SK-N-SH (cell line): ENCODE results near the gene SLC7A11. TPM values are rescaled to one million over a fixed set of nuclear protein-coding genes. Genes with fewer than 3 reads are reported as not detected.

ENCODE experiments used
- CTCF ChIA-PET: fragments of 300-600, 350-600 bp; formaldehyde crosslinking; extraction: SDS; loops from one replicate; lab custom pipeline; 2021; lab: Yijun Ruan, JAX
- POLR2A ChIA-PET: fragments of 350-600 bp; sonication (Branson Sonifier 250); formaldehyde crosslinking; extraction: SDS; loops from one replicate; lab custom pipeline; 2020; ENCODE audit warnings: antibody characterized with exemption, inconsistent platforms; lab: Yijun Ruan, JAX
- DNase-seq: peaks from one replicate; pipeline ENCODE4 v3.0.0; 2012
- H2AFZ ChIP-seq: fragments of 200-600 bp; sonication (generic); 2 replicates; pipeline ENCODE4 v1.8.1; 2016; ENCODE audit warnings: antibody characterized with exemption, mild to moderate bottlenecking, low read depth
- H3F3A ChIP-seq: fragments of 200-600 bp; sonication (generic); replicated peaks from 2 replicates; pipeline ENCODE3; 2016; ENCODE audit warnings: antibody characterized with exemption, mild to moderate bottlenecking; ENCODE audit not compliant: insufficient read depth
- H3K27ac ChIP-seq, 2 experiments: fragments of 200-500 bp in 1 of 2; fragments of 200-600 bp in 1 of 2; sonication (Bioruptor generic) in 1 of 2; sonication (generic), shearing (Covaris generic) in 1 of 2; 2 replicates each; pipeline versions ENCODE4 v1.5.1 to v1.6.1; 2014 to 2016; ENCODE audit warnings: low read depth in 2 of 2, inconsistent platforms in 1 of 2, low read length in 1 of 2, mild to moderate bottlenecking in 1 of 2, mixed read lengths in 1 of 2
- H3K27me3 ChIP-seq: fragments of 200-600 bp; sonication (generic), shearing (Covaris generic); 2 replicates; pipeline ENCODE4 v1.6.1; 2016; ENCODE audit warnings: mixed run types; ENCODE audit not compliant: insufficient read depth
- H3K36me3 ChIP-seq, 2 experiments: fragments of 200-500 bp in 1 of 2; fragments of 200-600 bp in 1 of 2; sonication (Bioruptor generic) in 1 of 2; sonication (generic) in 1 of 2; replicated peaks in 1 of 2; 2 replicates each; pipeline versions ENCODE3 to v1.5.1; 2014 to 2016; ENCODE audit warnings: low read length in 1 of 2, mild to moderate bottlenecking in 1 of 2; ENCODE audit not compliant: insufficient read depth in 2 of 2, control insufficient read depth in 1 of 2
- H3K4me1 ChIP-seq, 2 experiments: fragments of 200-500 bp in 1 of 2; fragments of 200-600 bp in 1 of 2; sonication (Bioruptor generic) in 1 of 2; sonication (generic), shearing (Covaris generic) in 1 of 2; 2 replicates each; pipeline versions ENCODE4 v1.5.1 to v1.6.1; 2014 to 2016; ENCODE audit warnings: low read depth in 1 of 2, low read length in 1 of 2, mixed run types in 1 of 2; ENCODE audit not compliant: insufficient read depth in 2 of 2, control insufficient read depth in 1 of 2
- H3K4me2 ChIP-seq: fragments of 200-600 bp; sonication (generic), shearing (Covaris generic); 2 replicates; pipeline ENCODE4 v1.6.1; 2017; ENCODE audit warnings: mixed run types
- H3K4me3 ChIP-seq, 2 experiments: fragments of 200-500 bp in 1 of 2; fragments of 200-600 bp in 1 of 2; sonication (Bioruptor generic) in 1 of 2; sonication (generic), shearing (Covaris generic) in 1 of 2; 2 replicates each; pipeline versions ENCODE4 v1.5.1 to v1.8.1; 2014 to 2016; ENCODE audit warnings: low read depth in 2 of 2, inconsistent platforms in 1 of 2, low read length in 1 of 2, mild to moderate bottlenecking in 1 of 2, mixed read lengths in 1 of 2, moderate library complexity in 1 of 2
- H3K79me2 ChIP-seq: fragments of 200-600 bp; sonication (generic); 2 replicates; pipeline ENCODE4 v1.8.1; 2017; ENCODE audit warnings: mild to moderate bottlenecking; ENCODE audit not compliant: insufficient read depth
- H3K9ac ChIP-seq: fragments of 200-600 bp; sonication (generic); 2 replicates; pipeline ENCODE4 v1.6.1; 2017; ENCODE audit warnings: mixed run types
- H3K9me2 ChIP-seq: fragments of 200-600 bp; sonication (generic); 2 replicates; pipeline ENCODE4 v1.6.1; 2017; ENCODE audit warnings: mixed run types
- H3K9me3 ChIP-seq: fragments of 200-600 bp; sonication (generic); 2 replicates; pipeline ENCODE4 v1.6.1; 2017; ENCODE audit warnings: mixed run types, mild to moderate bottlenecking, moderate library complexity
- H4K20me1 ChIP-seq: fragments of 200-600 bp; sonication (generic); 2 replicates; pipeline ENCODE4 v1.6.1; 2017; ENCODE audit warnings: mild to moderate bottlenecking, mixed run types; ENCODE audit not compliant: insufficient read depth
- CHD2 ChIP-seq: fragments of 150-350 bp; IDR thresholded peaks from 2 replicates; pipeline ENCODE4 v1.6.1; 2018; ENCODE audit warnings: low read length; ENCODE audit not compliant: partially characterized antibody
- EP300 ChIP-seq, 2 experiments: IDR thresholded peaks; 2 replicates each; pipeline versions ENCODE4 v1.4.0 to v1.6.1; 2012; ENCODE audit warnings: borderline replicate concordance in 1 of 2, low read depth in 1 of 2, low read length in 1 of 2
- FOSL2 ChIP-seq: IDR thresholded peaks from 2 replicates; pipeline ENCODE4 v1.4.0; 2012; ENCODE audit warnings: low read depth, mild to moderate bottlenecking, moderate library complexity, borderline replicate concordance
- FOXM1 ChIP-seq: IDR thresholded peaks from 2 replicates; pipeline ENCODE4 v1.4.0; 2012; ENCODE audit warnings: low read depth, mild to moderate bottlenecking
- GATA2 ChIP-seq: sonication (generic); formaldehyde crosslinking; IDR thresholded peaks from 2 replicates; pipeline ENCODE4 v1.5.0; 2020; ENCODE audit warnings: mild to moderate bottlenecking, missing genetic modification reagents
- IRF3 ChIP-seq: fragments of 150-350 bp; IDR thresholded peaks from 2 replicates; pipeline ENCODE4 v1.6.1; 2016; ENCODE audit warnings: mild to moderate bottlenecking, low read depth, low read length
- MEF2A ChIP-seq: IDR thresholded peaks from 2 replicates; pipeline ENCODE4 v1.4.0; 2012; ENCODE audit warnings: low read depth, borderline replicate concordance
- MXI1 ChIP-seq: IDR thresholded peaks from 2 replicates; pipeline ENCODE4 v1.6.1; 2012; ENCODE audit warnings: mild to moderate bottlenecking, low read depth, low read length, improper control_type of control experiment
- NRF1 ChIP-seq: IDR thresholded peaks from 2 replicates; pipeline ENCODE4 v1.6.1; 2012; ENCODE audit warnings: low read depth, mild to moderate bottlenecking, low read length
- POLR2AphosphoS5 ChIP-seq: IDR thresholded peaks from 2 replicates; pipeline ENCODE4 v1.6.1; 2012; ENCODE audit warnings: low read depth, low read length
- RAD21 ChIP-seq: IDR thresholded peaks from 2 replicates; pipeline ENCODE4 v1.6.1; 2012; ENCODE audit warnings: mild to moderate bottlenecking, low read length
- REST ChIP-seq: IDR thresholded peaks from 2 replicates; pipeline ENCODE4 v1.6.1; 2012; ENCODE audit warnings: mild to moderate bottlenecking, low read depth, low read length, moderate library complexity
- SIN3A ChIP-seq: IDR thresholded peaks from 2 replicates; pipeline ENCODE4 v1.6.1; 2012; ENCODE audit warnings: low read depth, mild to moderate bottlenecking, low read length, moderate library complexity, borderline replicate concordance
- SMC3 ChIP-seq: IDR thresholded peaks from 2 replicates; pipeline ENCODE4 v1.6.1; 2012; ENCODE audit warnings: low read depth, low read length, improper control_type of control experiment
- TEAD4 ChIP-seq: IDR thresholded peaks from 2 replicates; pipeline ENCODE4 v1.4.0; 2012; ENCODE audit warnings: mild to moderate bottlenecking, borderline replicate concordance; ENCODE audit not compliant: insufficient read depth
- USF1 ChIP-seq: IDR thresholded peaks from 2 replicates; pipeline ENCODE4 v1.4.0; 2012; ENCODE audit warnings: low read depth, borderline replicate concordance
- USF2 ChIP-seq: fragments of 150-350 bp; IDR thresholded peaks from 2 replicates; pipeline ENCODE4 v1.6.1; 2017; ENCODE audit warnings: antibody characterized with exemption, low read length, low read depth, borderline replicate concordance
- YY1 ChIP-seq: IDR thresholded peaks from 2 replicates; pipeline ENCODE4 v1.4.0; 2012; ENCODE audit warnings: low read depth, mild to moderate bottlenecking
- WGBS: methylation state at CpG from one replicate; pipeline ENCODE4 v1.1.6; 2017; ENCODE audit warnings: low lambda C conversion rate; 5-methylcytosine and 5-hydroxymethylcytosine counted together
- polyA plus RNA-seq, 3 experiments: library from polyadenylated mRNA; depleted of rRNA; stranded (reverse); fragments of >200 nt; gene quantifications; 2 replicates each; pipeline ENCODE4 v1.2.3, GENCODE V29; 2012

Gene SLC7A11
- polyA plus RNA-seq, 1 of the 3 experiments (the other 2 are of a cell fraction): 3.1 TPM

- Histone ChIP-seq H3K27me3 (no peaks in the 10 kb centered on the region), H3K9me2 (no peaks in the 10 kb centered on the region), H2AFZ (no peak overlapping the region), H3K79me2 (no peaks in the 10 kb centered on the region), H3K4me1 (no peaks in the 10 kb centered on the region), H3K27ac (no peak overlapping the region), H4K20me1 (no peaks in the 10 kb centered on the region), H3K4me3 (no peak overlapping the region), H3K9ac (no peak overlapping the region), H3K4me2 (no peak overlapping the region), H3F3A (no peaks in the 10 kb centered on the region), H3K9me3 (no peaks in the 10 kb centered on the region), H3K36me3 (no peaks in the 10 kb centered on the region)
- CTCF ChIA-PET: interaction anchor here (0.9 to 3.7 kb wide), 2 partner anchors 9 to 51 kb away, joined by 3 to 20 read pairs; no protein-coding TSS in a partner anchor
- POLR2A ChIA-PET: no interaction called here
- TF ChIP-seq SMC3: no peak
- no peak for TF ChIP-seq MEF2A
- WGBS: 80% methylated on average over 2 of the region's 2 CpGs
- DNase-seq: no peak
Observed at GRCh38 chr4:138192113-138192512, 50.0 kb downstream of the SLC7A11 start.

- Histone ChIP-seq H2AFZ (no peak overlapping the region), H3F3A (no peaks in the 10 kb centered on the region), H3K9me3 (no peaks in the 10 kb centered on the region), H3K4me3 (no peak overlapping the region), H3K9me2 (no peaks in the 10 kb centered on the region), H3K4me1 (no peaks in the 10 kb centered on the region), H3K9ac (no peak overlapping the region), H3K27ac (no peak overlapping the region), H3K27me3 (no peaks in the 10 kb centered on the region), H3K79me2 (no peaks in the 10 kb centered on the region), H3K36me3 (no peaks in the 10 kb centered on the region), H4K20me1 (no peaks in the 10 kb centered on the region), H3K4me2 (no peak overlapping the region)
- ChIA-PET POLR2A (no interaction called here), CTCF (interaction anchor here (0.6 to 1.1 kb wide), 2 partner anchors 320 to 680 kb away, joined by 4 read pairs; no protein-coding TSS in a partner anchor)
- no peak for TF ChIP-seq REST
- TF ChIP-seq CHD2: no peak
- TF ChIP-seq IRF3: no peak
- TF ChIP-seq MXI1: no peak
- TF ChIP-seq FOXM1: no peak
- TF ChIP-seq SIN3A: no peak
- no peak for TF ChIP-seq POLR2AphosphoS5
- TF ChIP-seq EP300 (IDR thresholded peaks at IDR 0.05; ENCODE audit: borderline replicate concordance in 1 of 2, low read depth in 1 of 2, low read length in 1 of 2): no peak
- TF ChIP-seq USF2: no peak
- no peak for TF ChIP-seq GATA2 (CRISPR knock-in tag)
- TF ChIP-seq RAD21: no peak
- TF ChIP-seq NRF1: no peak
- no peak for TF ChIP-seq YY1
- TF ChIP-seq TEAD4: no peak
- TF ChIP-seq USF1: no peak
- TF ChIP-seq FOSL2: no peak
- DNase-seq: no peak
- 91% methylated on average over 3 of the region's 3 CpGs for WGBS
Observed at GRCh38 chr4:138190452-138190858, 51.7 kb downstream of the SLC7A11 start.
